Fibroblast of the aortic adventitia (primary cell): Measurements from ENCODE around the gene SLC9C2. TPM values are rescaled to one million over a fixed set of nuclear protein-coding genes. Genes with fewer than 3 reads are reported as not detected.
"Not testable (repeated sequence)": the region's sequence is repeated elsewhere in the genome, so short reads cannot be mapped to it uniquely, and the experiment has no call there.

Experiments used
- DNase-seq: peaks from one replicate; pipeline ENCODE4 v3.0.0-alpha.2; 2010; ENCODE audit warnings: low read depth
- H3K4me3 ChIP-seq: 2 replicates; pipeline ENCODE4 v1.5.1; 2011; ENCODE audit warnings: low read depth, mild to moderate bottlenecking, control low read depth, low read length, moderate library complexity
- CTCF ChIP-seq: IDR thresholded peaks from 2 replicates; pipeline ENCODE4 v1.5.1; 2011; ENCODE audit warnings: mild to moderate bottlenecking, low read length, control low read depth, inconsistent platforms; ENCODE audit not compliant: insufficient read depth
- total RNA-seq: library from RNA; depleted of rRNA; stranded (reverse); fragments of >200 nt; gene quantifications from 2 replicates; pipeline ENCODE4 v1.2.3, GENCODE V29; 2012; ENCODE audit warnings: low replicate concordance

Gene SLC9C2
- total RNA-seq, 1 donor: not detected

DNA sequence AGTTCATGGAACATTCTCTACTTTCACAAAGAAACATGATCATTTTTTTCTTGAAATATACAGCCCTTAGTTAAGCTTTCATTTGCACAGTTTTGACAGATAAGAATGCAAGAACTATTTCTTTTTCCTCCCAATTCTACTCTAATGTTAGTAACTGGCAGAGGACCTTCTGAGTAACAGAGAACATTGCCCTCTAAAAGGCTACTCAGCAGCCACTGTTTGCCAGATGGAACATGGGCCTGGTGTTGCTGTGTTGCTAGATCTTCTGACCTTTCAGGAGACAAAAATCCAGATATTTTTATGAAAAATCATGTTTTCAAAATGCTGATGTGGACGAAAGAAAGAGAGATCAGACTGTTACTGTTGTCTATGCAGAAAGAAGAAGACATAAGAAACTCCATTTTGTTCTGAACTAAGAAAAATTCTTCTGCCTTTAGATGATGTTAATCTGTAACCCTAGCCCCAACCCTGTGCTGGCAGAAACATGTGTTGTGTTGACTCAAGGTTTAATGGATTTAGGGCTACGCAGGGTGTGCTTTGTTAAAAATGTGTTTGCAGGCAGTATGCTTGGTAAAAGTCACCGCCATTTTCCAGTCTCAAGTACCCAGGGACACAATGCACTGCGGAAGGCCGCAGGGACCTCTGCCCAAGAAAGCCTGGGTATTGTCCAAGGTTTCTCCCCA lies 128.6 kb downstream of the SLC9C2 start:
- peak; percentile 48 for DNase-seq
- no peak for TF ChIP-seq CTCF
- H3K4me3 ChIP-seq: peak overlapping the region; percentile 49

- TF ChIP-seq CTCF: no peak
- DNase-seq: peak; percentile 70
- peak overlapping the region; percentile 49 for H3K4me3 ChIP-seq
These were observed 129.3 kb downstream of the SLC9C2 start for GRCh38 chr1:173473599-173474011.

DNA sequence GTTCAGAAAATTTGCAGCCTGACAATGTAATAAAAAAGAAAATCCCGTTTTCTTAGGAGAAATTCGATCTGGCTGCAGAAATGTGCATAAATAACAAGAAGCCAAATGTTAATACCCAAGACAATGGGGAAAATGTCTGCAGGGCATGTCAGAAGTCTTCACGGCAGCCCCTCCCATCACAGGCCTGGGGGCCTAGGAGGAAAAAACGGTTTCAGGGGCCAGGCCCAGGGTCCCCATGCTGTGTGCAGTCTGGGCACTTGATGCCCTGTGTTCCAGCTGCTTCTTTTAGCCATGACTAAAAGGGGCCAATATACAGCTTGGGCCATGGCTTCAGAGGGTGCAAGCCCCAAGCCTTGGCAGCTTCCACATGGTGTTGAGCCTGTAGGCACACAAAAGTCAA lies 132.3 kb downstream of the SLC9C2 start:
- TF ChIP-seq CTCF: no peak
- no peak for DNase-seq
- no peak overlapping the region for H3K4me3 ChIP-seq

DNA sequence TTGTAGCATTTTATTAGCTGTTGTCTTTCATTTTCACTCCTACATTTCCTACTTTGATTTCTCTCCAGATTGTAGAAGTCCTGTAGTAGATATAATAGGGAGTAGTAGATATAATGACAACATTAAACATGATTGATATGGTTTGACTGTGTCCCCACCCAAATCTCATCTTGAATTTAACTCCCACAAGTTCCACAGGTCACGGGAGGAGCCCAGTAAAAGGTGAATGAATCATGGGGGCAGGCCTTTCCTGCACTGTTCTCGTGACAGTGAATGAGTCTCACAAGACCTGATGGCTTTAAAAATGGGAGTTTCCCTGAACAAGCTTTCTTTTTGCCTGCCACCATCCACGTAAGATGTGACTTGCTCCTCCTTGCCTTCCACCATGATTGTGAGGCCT lies 133.2 kb downstream of the SLC9C2 start:
- no peak overlapping the region for H3K4me3 ChIP-seq
- no peak for TF ChIP-seq CTCF
- DNase-seq: no peak

GRCh38 chr1:173467426-173467825 lies 135.4 kb downstream of the SLC9C2 start:
- no peak for TF ChIP-seq CTCF
- H3K4me3 ChIP-seq: no peak overlapping the region
- peak; percentile 14 for DNase-seq

- not testable (repeated sequence) for DNase-seq, H3K4me3 ChIP-seq
These were observed 138.7 kb downstream of the SLC9C2 start for GRCh38 chr1:173464185-173464584.

DNA sequence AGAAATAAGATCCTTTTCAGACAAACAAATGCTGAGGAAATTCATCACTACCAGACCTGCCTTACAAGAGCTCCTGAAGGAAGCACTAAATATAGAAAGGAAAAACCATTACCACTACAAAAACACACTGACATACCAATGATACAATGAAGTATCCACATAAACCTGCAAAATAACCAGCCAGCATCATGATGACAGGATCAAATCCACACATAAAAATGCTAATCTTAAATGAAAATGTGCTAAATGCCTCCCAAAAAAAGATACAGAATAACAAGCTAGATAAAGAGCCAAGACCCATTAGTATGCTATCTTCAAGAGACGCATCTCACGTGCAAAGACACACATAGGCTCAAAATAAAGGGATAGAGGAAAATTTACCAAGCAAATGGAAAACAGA lies 140.2 kb downstream of the SLC9C2 start:
- not testable (repeated sequence) for DNase-seq, H3K4me3 ChIP-seq

DNA sequence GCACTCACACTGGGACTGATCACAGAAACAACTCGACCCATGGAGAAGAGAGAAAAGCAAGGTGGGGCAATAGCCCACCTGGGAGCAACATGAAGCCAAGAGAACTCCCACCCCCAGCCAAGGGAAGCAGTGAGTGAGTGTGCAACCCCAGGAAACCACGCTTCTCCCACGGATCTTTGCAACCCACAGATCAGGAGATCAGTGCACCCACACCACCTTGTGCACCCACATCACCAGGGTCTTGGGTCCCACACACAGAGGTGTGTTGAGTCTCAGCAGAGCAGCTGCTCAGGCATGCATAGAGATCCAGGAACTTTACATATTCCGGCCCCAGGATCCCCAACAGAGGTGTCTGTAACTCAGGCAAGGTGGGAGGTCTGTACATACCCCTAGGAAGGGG lies 143.0 kb downstream of the SLC9C2 start:
- no peak for DNase-seq
- TF ChIP-seq CTCF: no peak
- no peak overlapping the region for H3K4me3 ChIP-seq
